Erythroblast (primary cell): ENCODE measurements around the gene PRKRIP1.

ENCODE experiments used
- DNase-seq, 2 experiments: peaks; one replicate each; lab custom pipeline; 2025; lab: John Stamatoyannopoulos, UW
- GATA1 ChIP-seq: IDR thresholded peaks from 2 replicates; pipeline ENCODE4 v1.6.1; 2011; ENCODE audit warnings: low read depth, mild to moderate bottlenecking, control low read depth, low read length, moderate library complexity
- POLR2A ChIP-seq: IDR thresholded peaks from 2 replicates; pipeline ENCODE4 v1.6.1; 2011; ENCODE audit warnings: mild to moderate bottlenecking, low read length

Gene PRKRIP1

DNA sequence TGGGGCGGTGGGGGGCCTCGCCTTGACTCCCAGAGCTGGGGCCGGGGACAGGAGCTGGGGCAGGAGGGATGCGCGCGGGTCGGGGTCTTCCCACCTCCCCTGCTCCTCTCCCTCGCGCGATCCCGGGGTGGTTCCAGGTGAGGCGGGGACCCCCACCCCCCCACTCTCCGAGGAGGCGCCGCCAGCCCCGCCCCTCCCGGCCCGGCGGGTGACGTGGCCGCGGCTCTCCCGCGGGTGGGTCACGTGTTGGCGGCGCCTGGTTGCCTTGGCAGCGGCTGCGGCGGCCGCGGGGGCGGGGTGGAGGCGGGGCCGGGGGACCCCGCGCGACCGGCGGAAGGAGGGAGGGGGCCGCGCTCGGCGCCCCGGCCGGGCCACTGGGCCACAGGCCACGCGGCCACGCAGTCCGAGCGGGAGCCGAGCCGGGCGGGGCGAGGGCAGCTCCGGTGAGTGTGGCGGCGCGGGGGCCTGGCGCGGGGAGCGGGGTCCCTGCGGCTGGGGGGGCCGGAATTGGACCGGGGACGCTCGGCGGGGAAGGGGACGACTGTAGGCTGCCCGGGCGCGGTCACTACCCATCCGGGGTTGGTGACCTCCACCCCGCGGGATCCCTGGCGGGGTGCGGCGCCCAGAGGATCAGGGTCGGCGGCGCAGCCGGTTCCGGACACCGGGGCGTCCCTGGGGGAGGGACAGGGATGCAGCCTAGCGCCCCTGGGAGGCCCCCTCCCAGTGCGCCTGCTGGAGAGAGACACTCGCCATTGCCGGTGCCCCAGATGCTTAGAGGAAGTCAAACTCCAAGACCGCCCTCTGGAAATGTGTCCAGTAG lies 37.3 kb downstream of the PRKRIP1 start, which contains the start of gene ORAI2:
ORAI2 (plus strand) TSS at position 357 of the 820 bp plus-strand sequence. CDS start 5,382 bp downstream, outside the sequence.
- no peak for TF ChIP-seq GATA1
- peak; percentile 6 for TF ChIP-seq POLR2A
- DNase-seq = peak; percentile 73 to 84

DNA sequence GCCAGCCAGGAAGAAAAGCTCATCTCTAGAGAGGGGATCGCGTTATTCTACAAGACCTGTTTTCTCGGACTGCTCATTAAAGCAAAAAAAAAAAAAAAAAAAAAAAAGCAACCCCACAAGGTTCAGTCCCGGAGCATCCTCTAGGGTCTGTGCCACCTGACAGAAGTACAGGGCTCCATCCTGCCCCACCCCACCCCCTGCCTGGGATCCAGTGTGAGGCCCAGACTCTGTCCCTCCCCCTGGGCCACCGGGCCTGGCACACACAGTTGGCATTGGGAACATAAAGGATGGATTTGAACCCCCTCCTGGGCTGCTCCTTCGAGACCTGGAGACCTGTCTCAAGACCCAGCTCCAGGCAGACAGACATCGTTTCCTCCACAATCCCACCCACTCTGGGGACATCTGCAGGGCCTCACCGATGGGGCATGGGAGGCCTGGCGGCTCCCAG lies 37.9 kb downstream of the PRKRIP1 start:
- no peak for DNase-seq
- peak; percentile 4 for TF ChIP-seq POLR2A
- no peak for TF ChIP-seq GATA1

GRCh38 chr7:102436118-102436517 lies 40.0 kb downstream of the PRKRIP1 start:
- TF ChIP-seq POLR2A = no peak
- no peak for DNase-seq

GRCh38 chr7:102439963-102440795 lies 44.0 kb downstream of the PRKRIP1 start:
- TF ChIP-seq POLR2A (no peak), GATA1 (no peak)
- no peak for DNase-seq

GRCh38 chr7:102444961-102445673 lies 49.0 kb downstream of the PRKRIP1 start:
- no peak for DNase-seq

DNA sequence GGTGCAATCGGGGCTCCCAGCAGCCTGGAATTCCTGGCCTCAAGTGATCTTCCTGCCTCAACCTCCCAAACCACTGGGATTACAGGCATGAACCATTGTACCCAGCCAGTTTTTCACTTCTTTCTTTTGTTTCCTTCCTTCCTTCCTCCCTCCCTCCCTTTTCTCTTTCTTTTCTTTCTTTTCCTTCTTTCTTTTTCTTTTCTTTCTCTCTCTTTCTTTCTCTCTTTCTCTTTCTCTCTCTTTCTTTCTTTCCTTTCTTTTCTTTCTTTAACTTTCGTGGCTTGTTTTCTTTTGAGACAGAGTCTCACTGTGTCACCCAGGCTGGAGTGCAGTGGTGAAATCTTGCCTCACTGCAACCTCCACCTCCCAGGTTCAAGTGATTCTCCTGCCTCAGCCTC lies 49.5 kb downstream of the PRKRIP1 start:
- DNase-seq = no peak
- TF ChIP-seq GATA1 = no peak
- no peak for TF ChIP-seq POLR2A

More at GRCh38 chr7:102444961-102445673, 49.0 kb downstream of the PRKRIP1 start:
- TF ChIP-seq POLR2A (no peak), GATA1 (no peak)

DNA sequence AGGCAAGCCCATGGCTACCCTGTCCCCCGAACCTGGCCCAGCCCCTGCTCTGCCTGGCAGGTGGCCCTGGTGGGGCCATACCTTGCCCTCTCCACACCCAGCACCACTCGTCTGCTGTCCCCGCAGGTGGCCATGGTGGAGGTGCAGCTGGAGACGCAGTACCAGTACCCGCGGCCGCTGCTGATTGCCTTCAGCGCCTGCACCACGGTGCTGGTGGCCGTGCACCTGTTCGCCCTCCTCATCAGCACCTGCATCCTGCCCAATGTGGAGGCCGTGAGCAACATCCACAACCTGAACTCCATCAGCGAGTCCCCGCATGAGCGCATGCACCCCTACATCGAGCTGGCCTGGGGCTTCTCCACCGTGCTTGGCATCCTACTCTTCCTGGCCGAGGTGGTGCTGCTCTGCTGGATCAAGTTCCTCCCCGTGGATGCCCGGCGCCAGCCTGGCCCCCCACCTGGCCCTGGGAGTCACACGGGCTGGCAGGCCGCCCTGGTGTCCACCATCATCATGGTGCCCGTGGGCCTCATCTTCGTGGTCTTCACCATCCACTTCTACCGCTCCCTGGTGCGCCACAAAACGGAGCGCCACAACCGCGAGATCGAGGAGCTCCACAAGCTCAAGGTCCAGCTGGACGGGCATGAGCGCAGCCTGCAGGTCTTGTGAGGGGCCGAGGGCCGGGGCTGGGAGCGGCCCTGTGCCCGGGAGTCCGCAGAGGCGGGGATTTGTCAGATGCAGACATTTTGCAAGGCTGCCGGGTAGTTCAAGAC lies 50.4 kb downstream of the PRKRIP1 start:
- TF ChIP-seq POLR2A = no peak
- no peak for TF ChIP-seq GATA1
- DNase-seq = no peak

GRCh38 chr7:102447311-102447710 lies 51.1 kb downstream of the PRKRIP1 start:
- DNase-seq = no peak
- TF ChIP-seq GATA1 (no peak), POLR2A (no peak)

- no peak for DNase-seq
- no peak for TF ChIP-seq GATA1
- TF ChIP-seq POLR2A = no peak
These were observed 53.0 kb downstream of the PRKRIP1 start for GRCh38 chr7:102449136-102449535.

GRCh38 chr7:102450242-102450641 lies 54.1 kb downstream of the PRKRIP1 start:
- TF ChIP-seq POLR2A (no peak), GATA1 (no peak)
- DNase-seq = no peak

GRCh38 chr7:102451371-102452054 lies 55.4 kb downstream of the PRKRIP1 start:
- TF ChIP-seq GATA1 (no peak), POLR2A (no peak)
- DNase-seq = no peak

DNA sequence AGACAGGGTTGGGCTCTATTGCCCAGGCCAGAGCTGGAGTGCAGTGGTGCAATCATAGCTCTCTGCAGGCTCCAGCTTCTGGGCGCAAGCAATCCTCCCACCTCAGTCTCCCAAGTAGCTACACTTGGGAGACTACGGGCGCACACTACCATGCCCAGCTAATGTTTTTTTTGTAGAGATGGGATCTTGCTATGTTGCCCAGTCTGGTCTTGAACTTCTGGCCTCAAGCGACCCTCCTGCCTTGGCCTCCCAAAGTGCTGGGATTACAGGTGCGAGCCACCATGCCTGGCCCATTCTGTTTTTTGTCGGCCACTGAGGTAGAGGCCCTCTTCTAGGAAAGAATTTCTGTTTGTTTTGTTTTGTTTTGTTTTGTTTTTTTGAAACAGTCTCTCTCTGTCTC lies 56.3 kb downstream of the PRKRIP1 start:
- DNase-seq = no peak
- no peak for TF ChIP-seq POLR2A
- TF ChIP-seq GATA1 = no peak

DNA sequence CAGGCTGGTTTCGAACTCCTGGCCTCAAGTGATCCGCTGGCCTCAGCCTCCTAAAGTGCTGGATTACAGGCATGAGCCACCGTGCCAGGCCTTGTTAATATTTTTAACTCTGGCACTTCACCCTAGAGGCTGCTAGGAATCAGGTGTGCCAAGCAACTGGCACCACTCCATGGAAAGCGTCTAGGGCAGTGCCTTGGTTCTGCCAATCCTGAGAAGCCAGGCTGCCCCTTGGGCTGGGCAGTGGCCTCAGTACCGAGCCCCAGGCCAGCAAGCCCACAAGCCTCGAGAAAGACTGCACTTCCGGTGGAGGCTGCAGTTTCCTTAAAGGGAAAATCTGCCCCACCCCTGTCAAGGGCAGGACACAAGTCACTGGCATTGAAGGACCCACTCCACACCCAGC lies 57.2 kb downstream of the PRKRIP1 start:
- no peak for DNase-seq

More for the DNA sequence above, 57.2 kb downstream of the PRKRIP1 start:
- TF ChIP-seq GATA1 (no peak), POLR2A (no peak)
